HCT116 (cell line): ENCODE measurements around the gene DPP10. TPM values are rescaled to one million over a fixed set of nuclear protein-coding genes. Genes with fewer than 3 reads are reported as not detected.

ENCODE experiments used
- ATAC-seq: fragments of 200-7000 bp; cut with Tn5 transposase; 2 replicates; pipeline ENCODE4 v1.9.1; 2020; ENCODE audit warnings: mild to moderate bottlenecking, moderate library complexity
- BruUV-seq: library from RNA; stranded (reverse); fragments of 400-500 nt; replicated peaks from 2 replicates; lab custom pipeline; 2021; lab: Mats Ljungman, UMichigan
- CTCF ChIA-PET: fragments of 300-600 bp; sonication (Branson Sonifier 250); formaldehyde crosslinking; loops from one replicate; lab custom pipeline; 2021; ENCODE audit warnings: antibody characterized with exemption; lab: Charles Lee
- POLR2A ChIA-PET: fragments of 300-600, 350-600 bp; sonication (Branson Sonifier 250); formaldehyde crosslinking; loops from one replicate; lab custom pipeline; 2021; ENCODE audit warnings: antibody characterized with exemption; lab: Charles Lee
- RAD21 ChIA-PET, 2 experiments: fragments of 300-600 bp; sonication (Branson Sonifier 250); formaldehyde crosslinking; loops; one replicate each; lab custom pipeline; 2023; ENCODE audit warnings: low total read pairs in 2 of 2; ENCODE audit not compliant: uncharacterized antibody in 2 of 2, unreplicated experiment in 2 of 2, low non-redundant PET in 1 of 2; lab: Charles Lee
- DNase-seq: peaks from one replicate; pipeline ENCODE4 v3.0.0-alpha.2; 2010; ENCODE audit warnings: low read depth, low spot score
- H2AFZ ChIP-seq: fragments of 200-600 bp; shearing (Covaris generic), sonication (generic); 2 replicates; pipeline ENCODE4 v1.6.1; 2017; ENCODE audit warnings: low read depth, mixed run types, mixed read lengths, antibody characterized with exemption, low read length; ENCODE audit not compliant: poor library complexity, severe bottlenecking
- H3K27ac ChIP-seq: 2 replicates; pipeline ENCODE4 v1.5.1; 2012; ENCODE audit warnings: low read depth, low read length
- H3K27me3 ChIP-seq: fragments of 200-600 bp; sonication (generic); 2 replicates; pipeline ENCODE4 v1.6.1; 2016; ENCODE audit warnings: mixed run types, low read length, mixed read lengths; ENCODE audit not compliant: insufficient read depth
- H3K36me3 ChIP-seq, 2 experiments: fragments of 200-500 bp in 1 of 2; fragments of 200-600 bp in 1 of 2; sonication (Bioruptor generic) in 1 of 2; sonication (generic) in 1 of 2; 2 replicates each; pipeline versions ENCODE4 v1.5.1 to v1.6.1; 2014 to 2016; ENCODE audit warnings: low read length in 2 of 2, inconsistent platforms in 1 of 2, mixed read lengths in 1 of 2, mixed run types in 1 of 2; ENCODE audit not compliant: insufficient read depth in 2 of 2, control insufficient read depth in 1 of 2
- H3K4me1 ChIP-seq, 2 experiments: fragments of 200-600 bp in 1 of 2; sonication (generic) in 1 of 2; 2 replicates each; pipeline versions ENCODE4 v1.5.1 to v1.6.1; 2012 to 2017; ENCODE audit warnings: low read length in 2 of 2, inconsistent platforms in 1 of 2, mild to moderate bottlenecking in 1 of 2, mixed read lengths in 1 of 2, mixed run types in 1 of 2, moderate library complexity in 1 of 2; ENCODE audit not compliant: insufficient read depth in 2 of 2, control insufficient read depth in 1 of 2
- H3K4me2 ChIP-seq: fragments of 200-600 bp; sonication (generic); 2 replicates; pipeline ENCODE4 v1.6.1; 2017; ENCODE audit warnings: mixed run types, low read length, mixed read lengths
- H3K4me3 ChIP-seq, 2 experiments: fragments of 200-600 bp in 1 of 2; sonication (generic) in 1 of 2; replicated peaks in 1 of 2; 2 replicates each; pipeline ENCODE4 v1.5.1; 2011 to 2016; ENCODE audit warnings: low read length in 2 of 2, control low read depth in 1 of 2, low read depth in 1 of 2, mild to moderate bottlenecking in 1 of 2, mixed read lengths in 1 of 2, mixed run types in 1 of 2
- H3K79me2 ChIP-seq: fragments of 200-600 bp; sonication (generic); 2 replicates; pipeline ENCODE4 v1.6.1; 2017; ENCODE audit warnings: mild to moderate bottlenecking, mixed run types, low read length, moderate library complexity, mixed read lengths; ENCODE audit not compliant: insufficient read depth
- H3K9ac ChIP-seq: fragments of 200-600 bp; sonication (generic); 2 replicates; pipeline ENCODE4 v1.6.1; 2016; ENCODE audit warnings: low read length, mixed read lengths
- H3K9me2 ChIP-seq: fragments of 200-600 bp; sonication (generic), shearing (Covaris generic); 2 replicates; pipeline ENCODE4 v1.6.1; 2017; ENCODE audit warnings: mixed run types, mild to moderate bottlenecking, moderate library complexity; ENCODE audit not compliant: insufficient read depth
- H3K9me3 ChIP-seq, 2 experiments: fragments of 200-500 bp in 1 of 2; fragments of 200-600 bp in 1 of 2; sonication (Bioruptor generic) in 1 of 2; sonication (generic) in 1 of 2; 2 replicates each; pipeline ENCODE4 v1.6.1; 2014 to 2017; ENCODE audit warnings: low read length in 2 of 2, mixed read lengths in 2 of 2, inconsistent platforms in 1 of 2, low read depth in 1 of 2, mild to moderate bottlenecking in 1 of 2, mixed run types in 1 of 2, moderate library complexity in 1 of 2; ENCODE audit not compliant: control insufficient read depth in 1 of 2, insufficient read depth in 1 of 2
- H4K20me1 ChIP-seq: fragments of 200-600 bp; sonication (generic), shearing (Covaris generic); 2 replicates; pipeline ENCODE4 v1.6.1; 2017; ENCODE audit warnings: mixed run types, mild to moderate bottlenecking, moderate library complexity; ENCODE audit not compliant: insufficient read depth
- CEBPB ChIP-seq: IDR thresholded peaks from 2 replicates; pipeline ENCODE4 v1.6.1; 2012; ENCODE audit warnings: low read depth
- ELF1 ChIP-seq: IDR thresholded peaks from 2 replicates; pipeline ENCODE4 v1.6.1; 2012; ENCODE audit warnings: low read depth, borderline replicate concordance
- EZH2phosphoT487 ChIP-seq: fragments of 200-600 bp; IDR thresholded peaks from 2 replicates; pipeline ENCODE4 v1.6.1; 2018; ENCODE audit warnings: antibody characterized with exemption, borderline replicate concordance
- SIN3A ChIP-seq: IDR thresholded peaks from 2 replicates; pipeline ENCODE4 v1.6.1; 2012; ENCODE audit warnings: low read depth
- ZFX ChIP-seq: fragments of 450-650 bp; IDR thresholded peaks from 2 replicates; pipeline ENCODE4 v1.6.1; 2017
- ZNF274 ChIP-seq: fragments of 200-500 bp; sonication (Bioruptor generic); IDR thresholded peaks from 2 replicates; pipeline ENCODE4 v1.6.1; 2014; ENCODE audit warnings: mild to moderate bottlenecking, low read depth, low read length, inconsistent platforms
- intact Hi-C: fragments of 100-400 bp; cut with micrococcal nuclease; formaldehyde crosslinking; loops from 2 replicates; pipeline ENCODE4 v1.10.0; 2022
- total RNA-seq: library from RNA; stranded (reverse); gene quantifications from one replicate; pipeline ENCODE4 v1.2.1, GENCODE V29; 2021; ENCODE audit not compliant: unreplicated experiment
- TF ChIP-seq, protein P1 (sequence below), 3 experiments: fragments of 200-600 bp in 1 of 3; sonication (generic) in 1 of 3; IDR thresholded peaks in 2 of 3; conservative IDR thresholded peaks in 1 of 3; 2 replicates each; pipeline ENCODE4 v1.5.1; 2012 to 2017; ENCODE audit warnings: low read depth in 2 of 3, low read length in 2 of 3, antibody characterized with exemption in 1 of 3, borderline replicate concordance in 1 of 3, control low read depth in 1 of 3, mild to moderate bottlenecking in 1 of 3, mixed read lengths in 1 of 3, mixed run types in 1 of 3, moderate library complexity in 1 of 3; ENCODE audit not compliant: insufficient read depth in 1 of 3
- TF ChIP-seq, protein P2 (sequence below): IDR thresholded peaks from 2 replicates; pipeline ENCODE4 v1.6.1; 2012
- TF ChIP-seq, protein P3 (sequence below): IDR thresholded peaks from 2 replicates; pipeline ENCODE4 v1.6.1; 2011; ENCODE audit warnings: mild to moderate bottlenecking, low read length, moderate library complexity; ENCODE audit not compliant: insufficient replicate concordance; ENCODE audit errors: extremely low read depth

The DPP10 gene
- total RNA-seq, 1 experiment from 2014 or later = not detected

DNA sequence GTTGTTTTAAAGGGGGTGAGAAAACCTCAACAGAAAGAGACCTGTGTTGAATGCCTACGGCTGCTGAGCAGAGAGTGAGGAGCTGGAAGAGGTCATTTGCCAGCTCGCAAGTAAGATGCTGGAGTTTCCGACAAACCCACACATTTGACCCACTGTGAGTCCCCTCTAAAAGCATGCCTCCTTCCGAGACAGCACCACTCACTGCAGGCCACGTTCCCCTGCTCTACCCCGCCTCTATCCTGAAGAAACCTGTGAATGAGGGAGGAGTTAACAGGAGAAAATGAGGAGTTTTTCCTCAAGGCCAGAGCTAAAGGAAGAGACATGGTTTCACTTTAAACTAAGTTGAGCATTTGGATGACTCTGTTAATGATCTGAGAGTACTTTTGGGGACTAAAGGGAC, 188.7 kb downstream of the DPP10 start:
- no TSS peak for BruUV-seq
- H3K27ac ChIP-seq = no peak overlapping the region
- no peaks in the 10 kb centered on the region for H3K27me3 ChIP-seq
- H3K9ac ChIP-seq = no peak overlapping the region
- no peak for TF ChIP-seq CEBPB
- TF ChIP-seq, protein P1, sequence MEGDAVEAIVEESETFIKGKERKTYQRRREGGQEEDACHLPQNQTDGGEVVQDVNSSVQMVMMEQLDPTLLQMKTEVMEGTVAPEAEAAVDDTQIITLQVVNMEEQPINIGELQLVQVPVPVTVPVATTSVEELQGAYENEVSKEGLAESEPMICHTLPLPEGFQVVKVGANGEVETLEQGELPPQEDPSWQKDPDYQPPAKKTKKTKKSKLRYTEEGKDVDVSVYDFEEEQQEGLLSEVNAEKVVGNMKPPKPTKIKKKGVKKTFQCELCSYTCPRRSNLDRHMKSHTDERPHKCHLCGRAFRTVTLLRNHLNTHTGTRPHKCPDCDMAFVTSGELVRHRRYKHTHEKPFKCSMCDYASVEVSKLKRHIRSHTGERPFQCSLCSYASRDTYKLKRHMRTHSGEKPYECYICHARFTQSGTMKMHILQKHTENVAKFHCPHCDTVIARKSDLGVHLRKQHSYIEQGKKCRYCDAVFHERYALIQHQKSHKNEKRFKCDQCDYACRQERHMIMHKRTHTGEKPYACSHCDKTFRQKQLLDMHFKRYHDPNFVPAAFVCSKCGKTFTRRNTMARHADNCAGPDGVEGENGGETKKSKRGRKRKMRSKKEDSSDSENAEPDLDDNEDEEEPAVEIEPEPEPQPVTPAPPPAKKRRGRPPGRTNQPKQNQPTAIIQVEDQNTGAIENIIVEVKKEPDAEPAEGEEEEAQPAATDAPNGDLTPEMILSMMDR (IDR thresholded peaks at IDR 0.05 in 2 of 3, conservative IDR thresholded peaks at IDR 0.05 in 1 of 3; ENCODE audit: borderline replicate concordance in 1 of 3, insufficient read depth in 1 of 3, low read depth in 2 of 3, low read length in 2 of 3) = no peak
- no peak for TF ChIP-seq SIN3A
- no peak for TF ChIP-seq ELF1
- TF ChIP-seq, protein P2, sequence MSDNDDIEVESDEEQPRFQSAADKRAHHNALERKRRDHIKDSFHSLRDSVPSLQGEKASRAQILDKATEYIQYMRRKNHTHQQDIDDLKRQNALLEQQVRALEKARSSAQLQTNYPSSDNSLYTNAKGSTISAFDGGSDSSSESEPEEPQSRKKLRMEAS = no peak
- no peak for TF ChIP-seq ZNF274
- no peak for TF ChIP-seq ZFX
- TF ChIP-seq EZH2phosphoT487 = no peak
- TF ChIP-seq, protein P3, sequence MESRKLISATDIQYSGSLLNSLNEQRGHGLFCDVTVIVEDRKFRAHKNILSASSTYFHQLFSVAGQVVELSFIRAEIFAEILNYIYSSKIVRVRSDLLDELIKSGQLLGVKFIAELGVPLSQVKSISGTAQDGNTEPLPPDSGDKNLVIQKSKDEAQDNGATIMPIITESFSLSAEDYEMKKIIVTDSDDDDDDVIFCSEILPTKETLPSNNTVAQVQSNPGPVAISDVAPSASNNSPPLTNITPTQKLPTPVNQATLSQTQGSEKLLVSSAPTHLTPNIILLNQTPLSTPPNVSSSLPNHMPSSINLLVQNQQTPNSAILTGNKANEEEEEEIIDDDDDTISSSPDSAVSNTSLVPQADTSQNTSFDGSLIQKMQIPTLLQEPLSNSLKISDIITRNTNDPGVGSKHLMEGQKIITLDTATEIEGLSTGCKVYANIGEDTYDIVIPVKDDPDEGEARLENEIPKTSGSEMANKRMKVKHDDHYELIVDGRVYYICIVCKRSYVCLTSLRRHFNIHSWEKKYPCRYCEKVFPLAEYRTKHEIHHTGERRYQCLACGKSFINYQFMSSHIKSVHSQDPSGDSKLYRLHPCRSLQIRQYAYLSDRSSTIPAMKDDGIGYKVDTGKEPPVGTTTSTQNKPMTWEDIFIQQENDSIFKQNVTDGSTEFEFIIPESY = no peak
- no peaks in the 10 kb centered on the region for H3K9me2 ChIP-seq
- intact Hi-C loops = no loop called here
- no peaks in the 10 kb centered on the region for H3K79me2 ChIP-seq
- RAD21 ChIA-PET = no interaction called here
- no peak overlapping the region for H3K4me3 ChIP-seq
- no peak for DNase-seq
- peaks cover 3 to 13% of the 10 kb centered on the region in 2 experiments; a peak in 2 of 4 replicates for H3K9me3 ChIP-seq
- POLR2A ChIA-PET = no interaction called here
- no peaks in the 10 kb centered on the region for H3K4me1 ChIP-seq
- ATAC-seq = no peak
- no peaks in the 10 kb centered on the region for H4K20me1 ChIP-seq
- H2AFZ ChIP-seq = no peak overlapping the region
- H3K4me2 ChIP-seq = no peak overlapping the region
- no peaks in the 10 kb centered on the region for H3K36me3 ChIP-seq
- CTCF ChIA-PET = no interaction called here
